Measurements from ENCODE around the gene CNTNAP2. TPM values are rescaled to one million over a fixed set of nuclear protein-coding genes. Genes with fewer than 3 reads are reported as not detected.

The CNTNAP2 gene
- total RNA-seq, 1 experiment from 2014 or later: 64.5 TPM

DNA sequence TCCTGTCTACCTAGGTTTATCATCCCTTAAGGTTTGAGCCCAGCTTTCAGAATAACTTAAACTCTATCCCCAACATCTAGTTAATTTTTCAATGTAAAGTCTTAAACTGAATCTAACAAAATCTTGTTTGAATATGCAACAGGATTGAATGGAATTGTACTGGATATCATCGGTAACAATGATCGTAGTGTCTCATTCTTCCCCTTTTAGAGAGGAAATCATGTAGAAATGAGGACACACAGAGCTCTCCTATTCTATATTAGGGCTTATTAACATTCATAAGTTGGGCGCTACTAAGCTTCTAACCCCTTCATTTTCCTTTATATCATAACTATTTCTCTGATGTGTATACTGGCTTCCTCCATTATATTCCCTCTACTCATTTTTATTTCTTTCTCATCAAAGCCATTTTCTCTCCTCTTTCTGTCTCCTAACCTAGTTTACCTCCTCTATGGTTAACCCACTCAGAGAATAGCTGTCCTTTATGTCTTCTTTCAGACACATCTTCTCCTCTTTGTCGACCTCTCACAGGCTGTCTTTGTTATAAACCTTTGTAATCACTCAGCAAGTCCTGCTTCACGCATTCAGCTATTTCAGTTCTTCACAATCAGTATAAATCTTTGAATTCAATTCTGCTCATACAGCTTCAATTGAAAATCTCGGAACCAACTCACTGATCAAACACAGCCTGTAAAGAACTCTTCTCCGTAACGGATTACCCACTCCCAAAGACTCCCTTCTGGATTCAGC lies 1455.0 kb downstream of the CNTNAP2 start:
- H3K18ac ChIP-seq (ENCODE audit: insufficient read length, low read depth, low read length): no peak overlapping the region
- H2BK120ac ChIP-seq (ENCODE audit: low read depth, low read length, poor library complexity, severe bottlenecking): no peak overlapping the region
- no peaks in the 10 kb centered on the region for H3K27me3 ChIP-seq (ENCODE audit: insufficient read depth, low read length)
- H3K4me1 ChIP-seq (ENCODE audit: insufficient read depth, low read length): no peaks in the 10 kb centered on the region; the same call in 1 of the 2 replicates
- no peak overlapping the region for H4K5ac ChIP-seq (ENCODE audit: insufficient read length, low read depth, low read length)
- H3K4me2 ChIP-seq (ENCODE audit: insufficient read depth, insufficient read length, low read length): no peak overlapping the region
- H3K23ac ChIP-seq (ENCODE audit: insufficient read length, low read depth, low read length): no peak overlapping the region
- H2BK5ac ChIP-seq (ENCODE audit: insufficient read length, low read length): no peak overlapping the region
- WGBS (ENCODE audit: extremely low coverage, insufficient read length, low lambda C conversion rate): no CpG with 5 or more reads among the region's 8 CpGs
- no peak overlapping the region for H4K91ac ChIP-seq (ENCODE audit: insufficient read length, low read depth, low read length)
- H3K27ac ChIP-seq (ENCODE audit: insufficient read length, low read depth, low read length): no peak overlapping the region
- H3K56ac ChIP-seq (ENCODE audit: insufficient read length, low read depth, low read length): no peak overlapping the region
- no peak overlapping the region for H2BK20ac ChIP-seq (ENCODE audit: low read depth, low read length, poor library complexity, severe bottlenecking)
- no peaks in the 10 kb centered on the region for H3K23me2 ChIP-seq (ENCODE audit: insufficient read length, low read depth, low read length, poor library complexity, severe bottlenecking)
- TF ChIP-seq, protein P1, sequence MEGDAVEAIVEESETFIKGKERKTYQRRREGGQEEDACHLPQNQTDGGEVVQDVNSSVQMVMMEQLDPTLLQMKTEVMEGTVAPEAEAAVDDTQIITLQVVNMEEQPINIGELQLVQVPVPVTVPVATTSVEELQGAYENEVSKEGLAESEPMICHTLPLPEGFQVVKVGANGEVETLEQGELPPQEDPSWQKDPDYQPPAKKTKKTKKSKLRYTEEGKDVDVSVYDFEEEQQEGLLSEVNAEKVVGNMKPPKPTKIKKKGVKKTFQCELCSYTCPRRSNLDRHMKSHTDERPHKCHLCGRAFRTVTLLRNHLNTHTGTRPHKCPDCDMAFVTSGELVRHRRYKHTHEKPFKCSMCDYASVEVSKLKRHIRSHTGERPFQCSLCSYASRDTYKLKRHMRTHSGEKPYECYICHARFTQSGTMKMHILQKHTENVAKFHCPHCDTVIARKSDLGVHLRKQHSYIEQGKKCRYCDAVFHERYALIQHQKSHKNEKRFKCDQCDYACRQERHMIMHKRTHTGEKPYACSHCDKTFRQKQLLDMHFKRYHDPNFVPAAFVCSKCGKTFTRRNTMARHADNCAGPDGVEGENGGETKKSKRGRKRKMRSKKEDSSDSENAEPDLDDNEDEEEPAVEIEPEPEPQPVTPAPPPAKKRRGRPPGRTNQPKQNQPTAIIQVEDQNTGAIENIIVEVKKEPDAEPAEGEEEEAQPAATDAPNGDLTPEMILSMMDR (conservative IDR thresholded peaks at IDR 0.05): no peak
- H3K4ac ChIP-seq (ENCODE audit: low read depth, low read length): no peak overlapping the region
- no peaks in the 10 kb centered on the region for H3K27me3 Mint-ChIP-seq (ENCODE audit: low read depth)
- no peak overlapping the region for H4K8ac ChIP-seq (replicated peaks; ENCODE audit: insufficient read length, low read depth, low read length)
- no peaks in the 10 kb centered on the region for H3K9me3 ChIP-seq (ENCODE audit: control insufficient read depth, low read depth, low read length)
- H2BK15ac ChIP-seq (ENCODE audit: low read depth, low read length): no peak overlapping the region
- H3T11ph ChIP-seq (ENCODE audit: low read length): no peak overlapping the region
- H2AFZ ChIP-seq (ENCODE audit: low read length): peak overlapping the region; percentile 12
- H3K9ac ChIP-seq (ENCODE audit: extremely low read depth, insufficient read length, low read length): no peak overlapping the region
- H3K4me1 Mint-ChIP-seq: peaks cover 11 to 16% of the 10 kb centered on the region in 2 experiments
- no peak overlapping the region for H2AK5ac ChIP-seq (ENCODE audit: insufficient read length, low read length)
- DNase-seq: no peak
- no peak overlapping the region for H3K14ac ChIP-seq (ENCODE audit: insufficient read depth, low read length)
- no peak overlapping the region for H2BK12ac ChIP-seq (ENCODE audit: insufficient read length, low read depth, low read length)
- no peak overlapping the region for H3K4me3 Mint-ChIP-seq
- H3K27ac Mint-ChIP-seq: peak overlapping the region in 1 of 3 experiments; percentile 3; a peak in 2 of 7 replicates
- H4K20me1 ChIP-seq (ENCODE audit: control insufficient read depth, insufficient read depth, insufficient read length): no peaks in the 10 kb centered on the region
- no peaks in the 10 kb centered on the region for H3K79me1 ChIP-seq (ENCODE audit: insufficient read depth, low read depth, low read length, poor library complexity, severe bottlenecking)
- H3K9me3 Mint-ChIP-seq: peaks cover 0 to 5% of the 10 kb centered on the region in 2 experiments; a peak in 3 of 5 replicates
- H3K36me3 Mint-ChIP-seq (ENCODE audit: insufficient read depth in 1 of 3, low read depth in 3 of 3): no peaks in the 10 kb centered on the region; a peak in 1 of 7 replicates
- no peaks in the 10 kb centered on the region for H3K79me2 ChIP-seq (ENCODE audit: insufficient read depth, low read length)
